K562 (cell line): Measurements from ENCODE around the gene ROBO2.

ENCODE experiments used
- CHD2 ChIP-seq: IDR thresholded peaks from 2 replicates; pipeline ENCODE4 v1.6.1; 2011; ENCODE audit warnings: low read depth, low read length
- ELF4 ChIP-seq: fragments of 450-650 bp; formaldehyde crosslinking; IDR thresholded peaks from 2 replicates; pipeline ENCODE4 v1.4.0; 2022; ENCODE audit warnings: missing genetic modification characterization
- HNRNPK ChIP-seq: fragments of 200-400 bp; formaldehyde crosslinking; IDR thresholded peaks from one replicate; pipeline ENCODE4 v1.6.1; 2018; ENCODE audit warnings: mild to moderate bottlenecking, low read depth, low read length; ENCODE audit not compliant: poor library complexity, severe bottlenecking
- MAFF ChIP-seq: IDR thresholded peaks from 2 replicates; pipeline ENCODE4 v1.6.1; 2012; ENCODE audit warnings: low read length, improper control_type of control experiment
- NFYB ChIP-seq: IDR thresholded peaks from 2 replicates; pipeline ENCODE4 v1.6.1; 2011; ENCODE audit warnings: mild to moderate bottlenecking, moderate library complexity; ENCODE audit not compliant: insufficient read length; ENCODE audit errors: extremely low read depth
- SIX5 ChIP-seq, 2 experiments: IDR thresholded peaks; 2 replicates each; pipeline ENCODE4 v1.6.1; 2011; ENCODE audit warnings: low read length in 2 of 2, borderline replicate concordance in 1 of 2, low read depth in 1 of 2, mild to moderate bottlenecking in 1 of 2, moderate library complexity in 1 of 2; ENCODE audit not compliant: insufficient read depth in 1 of 2
- SREBF2 ChIP-seq: sonication (generic); formaldehyde crosslinking; IDR thresholded peaks from 2 replicates; pipeline ENCODE4 v1.4.0; 2020; ENCODE audit warnings: mild to moderate bottlenecking, missing genetic modification reagents
- TBL1XR1 ChIP-seq, 2 experiments: IDR thresholded peaks; 2 replicates each; pipeline ENCODE4 v1.6.1; 2012; ENCODE audit warnings: improper control_type of control experiment in 2 of 2, low read length in 2 of 2, mild to moderate bottlenecking in 1 of 2
- YY1 ChIP-seq, 3 experiments: IDR thresholded peaks; 2 replicates each; pipeline ENCODE4 v1.6.1; 2011; ENCODE audit warnings: low read length in 2 of 3, mild to moderate bottlenecking in 2 of 3, moderate library complexity in 2 of 3, borderline replicate concordance in 1 of 3, control low read depth in 1 of 3, low read depth in 1 of 3; ENCODE audit not compliant: insufficient read depth in 3 of 3, insufficient replicate concordance in 2 of 3, control insufficient read depth in 1 of 3, insufficient read length in 1 of 3; ENCODE audit errors: extremely low read depth in 1 of 3
- ZBTB7A ChIP-seq: IDR thresholded peaks from 2 replicates; pipeline ENCODE4 v1.6.1; 2011; ENCODE audit warnings: low read depth, mild to moderate bottlenecking, low read length, moderate library complexity, borderline replicate concordance; ENCODE audit not compliant: control insufficient read depth
- TF ChIP-seq, protein P1 (sequence below), 3 experiments: IDR thresholded peaks in 2 of 3; conservative IDR thresholded peaks in 1 of 3; 2 replicates each; pipeline ENCODE4 v1.5.1; 2011 to 2012; ENCODE audit warnings: low read length in 3 of 3, mild to moderate bottlenecking in 3 of 3, control low read depth in 2 of 3, improper control_type of control experiment in 1 of 3, inconsistent platforms in 1 of 3, low read depth in 1 of 3, mixed read lengths in 1 of 3, moderate library complexity in 1 of 3; ENCODE audit not compliant: insufficient read depth in 2 of 3
- TF ChIP-seq, protein P2 (sequence below): fragments of 450-650 bp; IDR thresholded peaks from 2 replicates; pipeline ENCODE4 v1.6.1; 2016; ENCODE audit warnings: low read depth
- TF ChIP-seq, protein P3 (sequence below): sonication (generic); formaldehyde crosslinking; IDR thresholded peaks from 2 replicates; pipeline ENCODE4 v1.8.0; 2023; ENCODE audit warnings: missing genetic modification reagents, mild to moderate bottlenecking, borderline replicate concordance

DNA sequence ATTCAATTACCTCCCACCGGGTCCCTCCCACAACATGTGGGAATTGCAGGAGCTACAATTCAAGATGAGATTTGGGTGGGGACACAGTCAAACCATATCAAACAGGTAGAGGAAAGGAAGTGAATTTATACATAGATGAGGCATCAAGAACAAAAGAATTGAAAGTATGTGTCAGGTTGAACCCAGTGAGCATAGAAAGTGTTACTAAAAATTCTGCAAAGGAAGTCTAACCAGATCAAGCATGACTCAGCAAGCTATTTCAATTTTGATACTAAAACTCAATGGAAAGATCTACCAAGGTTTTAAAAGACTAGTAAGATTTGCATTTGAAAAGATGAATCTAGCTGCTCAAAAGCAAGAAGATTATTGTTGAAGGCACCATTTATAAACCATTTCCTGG, 323.0 kb downstream of the ROBO2 start:
- TF ChIP-seq ZBTB7A (no peak), NFYB (no peak), CHD2 (no peak), MAFF (no peak), SIX5 (IDR thresholded peaks at IDR 0.05; ENCODE audit: borderline replicate concordance in 1 of 2, insufficient read depth in 1 of 2, low read depth in 1 of 2, low read length in 2 of 2) (no peak), TBL1XR1 (IDR thresholded peaks at IDR 0.05; ENCODE audit: low read length in 2 of 2) (no peak), HNRNPK (no peak), ELF4 (CRISPR knock-in tag) (no peak), YY1 (IDR thresholded peaks at IDR 0.05; ENCODE audit: borderline replicate concordance in 1 of 3, control insufficient read depth in 1 of 3, extremely low read depth in 1 of 3, insufficient read depth in 3 of 3, insufficient read length in 1 of 3, insufficient replicate concordance in 2 of 3, low read depth in 1 of 3, low read length in 2 of 3) (no peak), SREBF2 (no peak)
- TF ChIP-seq, protein P1, sequence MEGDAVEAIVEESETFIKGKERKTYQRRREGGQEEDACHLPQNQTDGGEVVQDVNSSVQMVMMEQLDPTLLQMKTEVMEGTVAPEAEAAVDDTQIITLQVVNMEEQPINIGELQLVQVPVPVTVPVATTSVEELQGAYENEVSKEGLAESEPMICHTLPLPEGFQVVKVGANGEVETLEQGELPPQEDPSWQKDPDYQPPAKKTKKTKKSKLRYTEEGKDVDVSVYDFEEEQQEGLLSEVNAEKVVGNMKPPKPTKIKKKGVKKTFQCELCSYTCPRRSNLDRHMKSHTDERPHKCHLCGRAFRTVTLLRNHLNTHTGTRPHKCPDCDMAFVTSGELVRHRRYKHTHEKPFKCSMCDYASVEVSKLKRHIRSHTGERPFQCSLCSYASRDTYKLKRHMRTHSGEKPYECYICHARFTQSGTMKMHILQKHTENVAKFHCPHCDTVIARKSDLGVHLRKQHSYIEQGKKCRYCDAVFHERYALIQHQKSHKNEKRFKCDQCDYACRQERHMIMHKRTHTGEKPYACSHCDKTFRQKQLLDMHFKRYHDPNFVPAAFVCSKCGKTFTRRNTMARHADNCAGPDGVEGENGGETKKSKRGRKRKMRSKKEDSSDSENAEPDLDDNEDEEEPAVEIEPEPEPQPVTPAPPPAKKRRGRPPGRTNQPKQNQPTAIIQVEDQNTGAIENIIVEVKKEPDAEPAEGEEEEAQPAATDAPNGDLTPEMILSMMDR (IDR thresholded peaks at IDR 0.05 in 2 of 3, conservative IDR thresholded peaks at IDR 0.05 in 1 of 3; ENCODE audit: insufficient read depth in 2 of 3, low read depth in 1 of 3, low read length in 3 of 3), result no peak
- TF ChIP-seq, protein P2, sequence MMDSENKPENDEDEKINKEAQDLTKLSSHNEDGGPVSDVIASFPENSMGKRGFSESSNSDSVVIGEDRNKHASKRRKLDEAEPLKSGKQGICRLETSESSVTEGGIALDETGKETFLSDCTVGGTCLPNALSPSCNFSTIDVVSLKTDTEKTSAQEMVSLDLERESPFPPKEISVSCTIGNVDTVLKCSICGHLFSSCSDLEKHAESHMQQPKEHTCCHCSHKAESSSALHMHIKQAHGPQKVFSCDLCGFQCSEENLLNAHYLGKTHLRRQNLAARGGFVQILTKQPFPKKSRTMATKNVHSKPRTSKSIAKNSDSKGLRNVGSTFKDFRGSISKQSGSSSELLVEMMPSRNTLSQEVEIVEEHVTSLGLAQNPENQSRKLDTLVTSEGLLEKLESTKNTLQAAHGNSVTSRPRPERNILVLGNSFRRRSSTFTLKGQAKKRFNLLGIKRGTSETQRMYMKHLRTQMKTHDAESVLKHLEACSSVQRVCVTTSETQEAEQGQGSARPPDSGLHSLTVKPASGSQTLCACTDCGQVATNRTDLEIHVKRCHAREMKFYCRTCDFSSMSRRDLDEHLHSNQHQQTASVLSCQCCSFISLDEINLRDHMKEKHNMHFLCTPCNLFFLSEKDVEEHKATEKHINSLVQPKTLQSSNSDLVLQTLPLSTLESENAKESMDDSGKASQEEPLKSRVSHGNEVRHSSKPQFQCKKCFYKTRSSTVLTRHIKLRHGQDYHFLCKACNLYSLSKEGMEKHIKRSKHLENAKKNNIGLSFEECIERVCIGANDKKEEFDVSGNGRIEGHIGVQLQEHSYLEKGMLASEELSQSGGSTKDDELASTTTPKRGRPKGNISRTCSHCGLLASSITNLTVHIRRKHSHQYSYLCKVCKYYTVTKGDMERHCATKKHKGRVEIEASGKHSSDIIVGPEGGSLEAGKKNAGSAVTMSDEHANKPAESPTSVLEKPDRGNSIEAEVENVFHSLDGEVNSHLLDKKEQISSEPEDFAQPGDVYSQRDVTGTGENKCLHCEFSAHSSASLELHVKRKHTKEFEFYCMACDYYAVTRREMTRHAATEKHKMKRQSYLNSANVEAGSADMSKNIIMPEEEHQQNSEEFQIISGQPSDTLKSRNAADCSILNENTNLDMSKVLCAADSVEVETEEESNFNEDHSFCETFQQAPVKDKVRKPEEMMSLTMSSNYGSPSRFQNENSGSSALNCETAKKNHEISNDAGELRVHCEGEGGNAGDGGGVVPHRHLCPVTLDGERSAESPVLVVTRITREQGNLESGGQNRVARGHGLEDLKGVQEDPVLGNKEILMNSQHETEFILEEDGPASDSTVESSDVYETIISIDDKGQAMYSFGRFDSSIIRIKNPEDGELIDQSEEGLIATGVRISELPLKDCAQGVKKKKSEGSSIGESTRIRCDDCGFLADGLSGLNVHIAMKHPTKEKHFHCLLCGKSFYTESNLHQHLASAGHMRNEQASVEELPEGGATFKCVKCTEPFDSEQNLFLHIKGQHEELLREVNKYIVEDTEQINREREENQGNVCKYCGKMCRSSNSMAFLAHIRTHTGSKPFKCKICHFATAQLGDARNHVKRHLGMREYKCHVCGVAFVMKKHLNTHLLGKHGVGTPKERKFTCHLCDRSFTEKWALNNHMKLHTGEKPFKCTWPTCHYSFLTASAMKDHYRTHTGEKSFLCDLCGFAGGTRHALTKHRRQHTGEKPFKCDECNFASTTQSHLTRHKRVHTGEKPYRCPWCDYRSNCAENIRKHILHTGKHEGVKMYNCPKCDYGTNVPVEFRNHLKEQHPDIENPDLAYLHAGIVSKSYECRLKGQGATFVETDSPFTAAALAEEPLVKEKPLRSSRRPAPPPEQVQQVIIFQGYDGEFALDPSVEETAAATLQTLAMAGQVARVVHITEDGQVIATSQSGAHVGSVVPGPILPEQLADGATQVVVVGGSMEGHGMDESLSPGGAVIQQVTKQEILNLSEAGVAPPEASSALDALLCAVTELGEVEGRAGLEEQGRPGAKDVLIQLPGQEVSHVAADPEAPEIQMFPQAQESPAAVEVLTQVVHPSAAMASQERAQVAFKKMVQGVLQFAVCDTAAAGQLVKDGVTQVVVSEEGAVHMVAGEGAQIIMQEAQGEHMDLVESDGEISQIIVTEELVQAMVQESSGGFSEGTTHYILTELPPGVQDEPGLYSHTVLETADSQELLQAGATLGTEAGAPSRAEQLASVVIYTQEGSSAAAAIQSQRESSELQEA, result no peak
- TF ChIP-seq, protein P3, sequence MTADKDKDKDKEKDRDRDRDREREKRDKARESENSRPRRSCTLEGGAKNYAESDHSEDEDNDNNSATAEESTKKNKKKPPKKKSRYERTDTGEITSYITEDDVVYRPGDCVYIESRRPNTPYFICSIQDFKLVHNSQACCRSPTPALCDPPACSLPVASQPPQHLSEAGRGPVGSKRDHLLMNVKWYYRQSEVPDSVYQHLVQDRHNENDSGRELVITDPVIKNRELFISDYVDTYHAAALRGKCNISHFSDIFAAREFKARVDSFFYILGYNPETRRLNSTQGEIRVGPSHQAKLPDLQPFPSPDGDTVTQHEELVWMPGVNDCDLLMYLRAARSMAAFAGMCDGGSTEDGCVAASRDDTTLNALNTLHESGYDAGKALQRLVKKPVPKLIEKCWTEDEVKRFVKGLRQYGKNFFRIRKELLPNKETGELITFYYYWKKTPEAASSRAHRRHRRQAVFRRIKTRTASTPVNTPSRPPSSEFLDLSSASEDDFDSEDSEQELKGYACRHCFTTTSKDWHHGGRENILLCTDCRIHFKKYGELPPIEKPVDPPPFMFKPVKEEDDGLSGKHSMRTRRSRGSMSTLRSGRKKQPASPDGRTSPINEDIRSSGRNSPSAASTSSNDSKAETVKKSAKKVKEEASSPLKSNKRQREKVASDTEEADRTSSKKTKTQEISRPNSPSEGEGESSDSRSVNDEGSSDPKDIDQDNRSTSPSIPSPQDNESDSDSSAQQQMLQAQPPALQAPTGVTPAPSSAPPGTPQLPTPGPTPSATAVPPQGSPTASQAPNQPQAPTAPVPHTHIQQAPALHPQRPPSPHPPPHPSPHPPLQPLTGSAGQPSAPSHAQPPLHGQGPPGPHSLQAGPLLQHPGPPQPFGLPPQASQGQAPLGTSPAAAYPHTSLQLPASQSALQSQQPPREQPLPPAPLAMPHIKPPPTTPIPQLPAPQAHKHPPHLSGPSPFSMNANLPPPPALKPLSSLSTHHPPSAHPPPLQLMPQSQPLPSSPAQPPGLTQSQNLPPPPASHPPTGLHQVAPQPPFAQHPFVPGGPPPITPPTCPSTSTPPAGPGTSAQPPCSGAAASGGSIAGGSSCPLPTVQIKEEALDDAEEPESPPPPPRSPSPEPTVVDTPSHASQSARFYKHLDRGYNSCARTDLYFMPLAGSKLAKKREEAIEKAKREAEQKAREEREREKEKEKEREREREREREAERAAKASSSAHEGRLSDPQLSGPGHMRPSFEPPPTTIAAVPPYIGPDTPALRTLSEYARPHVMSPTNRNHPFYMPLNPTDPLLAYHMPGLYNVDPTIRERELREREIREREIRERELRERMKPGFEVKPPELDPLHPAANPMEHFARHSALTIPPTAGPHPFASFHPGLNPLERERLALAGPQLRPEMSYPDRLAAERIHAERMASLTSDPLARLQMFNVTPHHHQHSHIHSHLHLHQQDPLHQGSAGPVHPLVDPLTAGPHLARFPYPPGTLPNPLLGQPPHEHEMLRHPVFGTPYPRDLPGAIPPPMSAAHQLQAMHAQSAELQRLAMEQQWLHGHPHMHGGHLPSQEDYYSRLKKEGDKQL (CRISPR knock-in tag), result no peak
